CD4-positive, alpha-beta T cell treated with Interleukin-2 at 100 ng/mL for 4 hours (primary cell): Measurements from ENCODE around the gene SIM1.

Source experiments
- DNase-seq: peaks from one replicate; pipeline ENCODE4 v3.0.0-alpha.2; 2020; ENCODE audit warnings: low spot score

SIM1 gene

DNA sequence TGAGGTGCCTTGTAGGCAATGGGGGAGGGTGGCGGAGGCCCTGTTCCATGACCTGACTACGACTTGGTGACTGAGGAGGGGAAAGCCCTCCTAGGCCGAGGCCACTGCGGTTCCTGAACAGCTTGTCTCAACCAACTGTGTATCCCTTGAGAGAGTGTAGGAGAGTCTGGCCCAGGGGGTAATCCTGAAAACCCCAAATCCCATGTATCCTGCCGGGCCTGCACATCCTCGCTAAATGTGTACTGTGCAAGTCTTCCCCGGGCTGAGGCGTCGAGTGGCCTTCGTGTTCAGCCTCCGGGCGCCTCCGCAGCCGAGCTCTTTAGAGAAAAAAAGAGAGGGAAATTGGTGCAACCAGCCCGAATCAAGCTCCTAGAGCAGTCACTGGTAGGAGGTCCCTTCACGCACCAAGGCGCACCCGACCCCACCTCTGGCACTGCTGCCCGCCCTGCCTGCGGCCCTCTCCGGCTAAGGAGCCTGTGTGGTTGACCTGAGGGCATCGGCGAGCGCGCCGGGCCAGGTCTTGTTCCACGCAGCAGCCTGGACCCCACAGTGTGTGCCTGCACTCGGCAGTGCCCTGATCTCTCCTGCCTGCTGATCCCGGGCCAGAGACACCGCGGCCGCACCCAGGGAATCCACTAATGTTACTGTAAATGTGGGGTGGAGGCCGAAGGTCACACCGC is 7.3 kb downstream of the SIM1 start:
- DNase-seq = no peak

DNA sequence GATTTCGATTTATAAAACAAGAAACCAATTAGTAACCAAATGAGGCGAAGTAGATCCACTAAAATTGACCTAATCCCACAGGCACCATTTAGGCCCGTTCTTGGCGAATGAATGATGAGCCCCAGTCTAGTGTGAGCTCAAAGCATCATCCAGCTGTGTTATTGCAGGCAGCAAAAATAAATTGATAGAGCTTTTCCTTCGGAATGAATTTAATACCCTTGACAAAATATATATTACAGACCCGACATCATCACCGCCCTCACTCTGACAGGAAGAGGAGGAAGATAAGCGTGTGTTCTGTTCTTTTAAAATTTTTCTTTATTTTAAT is 7.8 kb downstream of the SIM1 start:
- DNase-seq = no peak

DNA sequence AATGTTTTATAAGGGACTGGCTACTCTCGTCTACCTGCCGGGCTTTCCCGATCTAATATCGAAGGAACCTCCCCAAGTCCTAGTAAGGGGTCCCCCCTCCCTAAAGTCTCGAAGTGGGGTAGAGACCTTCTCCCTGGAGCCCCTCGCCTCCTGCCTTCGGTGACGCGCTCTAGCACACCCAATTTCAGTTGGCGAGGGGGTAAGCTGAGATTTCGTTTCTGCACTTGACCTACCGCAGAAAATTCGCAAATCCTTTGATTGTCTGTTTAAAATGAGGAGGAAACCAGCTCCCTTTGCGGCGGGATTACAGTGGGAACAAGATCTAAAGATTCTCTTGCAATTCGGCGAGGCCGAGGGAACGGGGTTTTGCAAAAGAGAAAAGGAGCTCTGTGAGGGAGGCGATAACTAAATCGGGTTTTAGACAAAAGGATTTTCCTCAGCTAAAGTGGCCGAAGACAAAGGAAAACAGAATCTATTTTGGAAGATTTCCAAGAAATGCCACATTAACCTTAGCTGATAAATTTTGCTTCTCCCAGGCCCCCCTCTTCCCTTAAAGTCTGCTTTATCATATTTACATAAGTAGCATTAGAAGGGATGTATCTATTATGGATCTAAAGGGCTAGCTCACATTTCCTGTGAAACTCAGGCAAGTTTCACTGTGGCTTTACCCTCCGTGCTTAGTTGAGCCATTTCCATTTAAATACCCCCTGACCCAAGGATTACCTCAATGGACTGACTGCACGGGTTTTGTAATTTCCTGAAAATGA is 8.4 kb downstream of the SIM1 start:
- DNase-seq = no peak

- no peak for DNase-seq
Measured at GRCh38 chr6:100455230-100456124, 9.2 kb downstream of the SIM1 start.

GRCh38 chr6:100454551-100455229 is 10.0 kb downstream of the SIM1 start:
- DNase-seq = no peak

DNA sequence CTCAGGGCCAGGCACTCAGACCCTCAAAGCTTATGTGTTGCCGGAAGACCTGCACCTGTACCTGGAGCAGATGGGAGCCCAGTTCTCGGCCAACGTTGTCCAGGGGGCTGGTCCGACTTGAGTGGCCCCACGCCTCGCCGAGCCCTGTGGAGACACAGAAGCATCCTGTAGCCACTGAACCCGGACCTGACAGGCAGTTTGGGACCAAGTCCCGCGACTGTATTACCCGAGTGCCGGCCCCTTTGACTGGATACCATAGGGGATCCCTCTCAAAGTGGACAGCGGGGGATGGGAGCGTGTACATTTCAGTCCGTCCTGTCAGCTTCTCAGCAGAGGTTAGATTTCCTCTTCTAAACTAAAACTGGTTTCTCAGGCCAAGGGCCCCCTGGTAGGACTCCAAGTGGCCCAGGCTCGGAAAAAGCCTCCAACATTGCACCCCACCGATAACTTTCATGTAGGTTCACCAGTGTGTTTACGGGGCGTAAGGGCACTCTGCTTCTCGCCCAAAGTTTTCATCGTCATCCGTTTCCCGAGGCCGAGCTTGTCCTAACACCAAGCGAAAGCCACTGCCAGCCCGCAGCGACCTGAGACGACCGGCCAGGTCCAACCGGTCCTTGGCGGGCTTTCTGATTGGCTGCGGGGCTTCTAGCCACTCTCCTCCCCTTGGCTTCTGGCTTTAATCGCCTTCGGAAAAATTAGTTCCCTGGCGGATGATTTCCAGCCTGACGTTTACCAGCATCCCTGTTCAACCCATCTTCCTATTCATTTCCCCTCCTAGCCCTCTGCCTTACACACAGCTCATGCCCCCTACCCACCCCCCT is 10.8 kb downstream of the SIM1 start:
- no peak for DNase-seq

DNA sequence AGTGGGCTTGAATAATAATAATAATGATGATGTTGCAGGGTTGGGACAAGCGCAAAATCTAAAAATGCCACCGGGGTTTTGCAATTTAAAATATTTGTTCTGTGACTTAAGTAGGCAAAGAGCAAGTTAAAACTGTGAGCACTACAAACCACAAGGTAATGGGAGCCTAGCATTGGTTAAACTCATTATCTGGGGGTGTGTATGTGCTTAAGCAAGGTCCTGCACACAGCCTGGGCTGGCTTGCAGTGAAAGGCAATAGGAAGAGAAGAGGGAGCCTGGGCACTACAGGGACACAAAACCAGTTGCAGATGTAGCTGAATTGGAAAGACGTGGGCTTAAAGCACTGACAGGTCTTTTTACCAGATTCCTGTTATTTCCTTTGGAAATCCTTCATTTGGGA is 11.7 kb downstream of the SIM1 start:
- no peak for DNase-seq

DNA sequence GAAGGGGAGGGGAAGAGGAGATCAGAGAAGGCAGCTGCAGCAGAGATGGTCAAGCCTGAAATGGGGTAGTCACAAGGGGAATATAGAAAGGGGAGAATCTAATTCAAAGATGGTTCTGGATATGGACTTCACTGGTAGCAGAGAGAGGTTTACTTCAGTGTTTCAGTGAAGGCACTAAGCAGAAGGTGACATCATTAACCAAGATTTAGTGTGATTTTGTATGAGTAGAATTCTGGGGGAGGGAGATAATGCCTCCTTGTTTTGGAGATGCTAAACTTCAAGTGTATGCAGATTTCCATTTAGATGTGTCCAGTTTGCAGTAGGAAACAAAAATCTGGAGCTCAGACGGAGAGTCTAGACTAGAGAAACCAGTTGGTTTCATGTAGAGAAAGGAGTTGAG is 13.1 kb downstream of the SIM1 start:
- DNase-seq = no peak

DNA sequence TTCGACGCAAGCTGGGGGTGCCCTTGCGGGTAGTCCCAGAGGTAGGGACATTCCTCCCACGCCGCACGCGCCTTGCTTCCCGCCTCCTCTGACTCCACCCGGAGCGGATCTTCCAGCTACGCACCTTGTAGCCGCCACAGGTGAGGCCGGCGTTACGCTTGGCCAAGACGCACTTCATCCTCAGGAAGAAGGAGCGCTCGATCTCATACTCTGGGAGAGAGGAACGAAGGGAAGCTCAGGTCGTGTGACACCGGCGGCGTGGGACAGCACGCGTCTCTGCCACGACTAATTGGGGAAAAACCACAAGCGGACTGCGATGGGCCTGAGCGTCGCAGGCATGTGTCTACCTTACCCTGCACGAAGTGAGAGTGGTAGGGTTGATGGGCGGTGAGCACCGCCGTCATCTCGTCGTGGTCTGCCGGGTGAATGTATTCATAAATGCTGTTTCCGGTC is 15.5 kb downstream of the SIM1 start:
- DNase-seq = no peak

DNA sequence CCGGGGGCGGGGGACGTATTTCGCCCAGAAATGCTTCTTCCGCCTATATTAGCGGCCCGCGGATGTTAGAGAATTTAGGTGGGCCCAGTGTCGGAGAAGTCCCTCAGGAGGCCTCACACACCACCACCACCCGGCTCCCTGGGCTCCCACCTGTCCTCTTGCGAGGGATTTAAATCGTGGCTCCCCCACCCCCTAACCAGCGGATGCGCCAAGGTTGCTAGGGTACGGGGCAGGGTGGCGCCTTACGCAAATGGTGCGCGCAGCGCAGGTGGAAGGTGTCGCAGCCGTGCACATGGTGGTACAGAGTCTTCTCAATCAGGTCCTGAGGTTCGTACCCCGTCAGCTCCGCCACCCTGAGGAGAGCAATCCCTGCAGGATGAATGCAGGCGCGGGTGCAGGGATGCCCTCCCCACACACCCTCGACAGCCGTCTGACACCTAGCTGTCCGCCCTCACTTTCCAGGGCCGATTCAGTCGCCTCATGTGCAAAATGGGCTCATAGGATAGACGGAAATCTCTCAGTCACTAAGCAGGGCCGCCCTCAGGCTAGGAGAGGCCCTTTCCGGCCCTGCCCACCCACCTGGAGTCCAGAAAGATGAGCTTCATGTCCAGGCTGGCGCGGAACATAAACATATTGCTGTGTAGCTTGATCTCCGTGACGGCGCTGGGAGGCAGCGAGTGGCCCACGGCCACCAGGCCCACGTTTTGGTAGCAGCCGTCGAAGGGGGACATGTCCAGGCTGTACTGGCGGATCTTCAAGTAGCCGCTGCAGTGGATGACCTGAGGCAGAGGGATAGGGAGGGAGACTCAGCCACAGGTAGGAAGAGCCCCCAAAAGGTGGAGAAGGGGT is 16.6 kb downstream of the SIM1 start:
- no peak for DNase-seq

- no peak for DNase-seq
Measured at GRCh38 chr6:100447081-100447899, 17.4 kb downstream of the SIM1 start.

- DNase-seq = no peak
Measured at GRCh38 chr6:100446115-100447080, 18.3 kb downstream of the SIM1 start.

DNA sequence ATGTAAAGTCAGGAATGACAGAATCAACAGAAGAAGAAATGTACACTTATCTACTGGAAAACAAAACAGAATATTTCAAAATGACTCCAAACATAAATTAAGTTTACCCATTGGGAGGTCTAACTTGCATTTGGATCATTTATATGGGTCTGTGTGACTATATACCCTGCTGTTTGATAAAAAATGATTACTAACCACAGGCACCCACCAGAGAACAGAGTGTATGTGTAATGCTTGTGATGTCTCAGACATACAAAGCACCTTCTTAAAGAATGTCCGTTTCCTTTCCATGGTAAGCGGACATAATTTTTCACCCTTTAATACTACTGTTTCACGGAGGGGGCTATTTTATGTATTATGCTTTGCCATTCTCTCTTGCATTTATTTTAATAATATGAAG is 19.2 kb downstream of the SIM1 start:
- no peak for DNase-seq

DNA sequence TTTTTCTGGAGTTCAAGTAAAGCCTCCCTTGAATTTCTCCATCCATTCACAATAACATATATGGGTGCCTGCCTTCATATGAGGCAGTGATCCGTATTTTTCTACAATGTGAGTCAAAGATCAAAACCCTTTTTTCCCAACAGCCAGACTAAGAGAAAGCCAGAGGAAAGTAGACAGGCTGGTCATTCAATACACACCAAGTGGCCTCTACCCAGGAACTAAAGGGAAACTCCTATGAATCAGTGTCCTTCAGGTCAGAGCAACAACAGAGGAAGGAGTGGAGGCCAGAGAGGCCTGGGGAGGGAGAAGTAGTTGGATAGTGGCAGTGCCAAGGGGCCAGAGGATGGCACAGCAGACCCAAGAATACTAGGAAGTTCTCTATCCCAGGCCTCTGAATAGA is 23.8 kb downstream of the SIM1 start:
- no peak for DNase-seq

DNA sequence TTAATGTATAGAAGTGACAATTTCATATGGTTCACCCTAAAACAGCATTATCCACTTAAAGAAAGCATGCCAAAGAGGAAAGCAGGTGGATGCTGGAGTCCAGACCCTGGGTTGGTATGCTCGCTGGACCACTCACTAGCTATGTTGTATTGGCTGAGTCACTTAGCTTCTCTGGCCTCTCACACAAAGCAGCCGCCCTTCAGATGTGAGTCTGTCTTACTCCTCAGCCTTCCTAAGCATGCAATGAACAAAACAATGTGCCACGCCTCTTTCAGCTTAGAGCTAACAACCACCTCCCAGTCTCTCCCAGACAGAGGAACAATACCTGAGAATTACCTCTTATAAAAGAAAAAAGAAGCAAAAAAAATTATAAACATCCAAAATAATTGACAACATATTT is 29.4 kb downstream of the SIM1 start:
- DNase-seq = no peak

- no peak for DNase-seq
Measured at GRCh38 chr6:100433726-100434435, 30.8 kb downstream of the SIM1 start.

DNA sequence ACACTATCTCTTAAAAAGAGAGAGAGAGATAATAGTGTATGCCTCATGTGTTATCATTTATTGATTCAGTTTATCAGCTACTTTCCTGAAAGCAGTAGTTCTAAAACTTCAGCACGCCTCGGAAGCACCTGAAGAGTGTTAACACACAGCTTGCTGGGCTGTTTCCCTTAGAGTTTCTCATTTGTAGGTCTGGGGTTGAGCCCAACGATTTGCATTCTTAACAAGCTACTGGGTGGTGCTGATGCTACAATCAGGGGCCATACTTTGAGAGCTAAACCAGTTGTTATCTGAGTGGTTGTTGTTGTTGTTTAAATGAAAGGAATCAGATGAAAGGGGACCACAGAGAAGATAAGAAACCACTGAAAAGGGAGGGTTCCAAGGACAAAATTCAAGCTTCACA is 32.6 kb downstream of the SIM1 start:
- DNase-seq = no peak

- no peak for DNase-seq
Measured at GRCh38 chr6:100430962-100431361, 33.8 kb downstream of the SIM1 start.
